ENCODE results near the gene MIF4GD. TPM values are rescaled to one million over a fixed set of nuclear protein-coding genes. Genes with fewer than 3 reads are reported as not detected.

The MIF4GD gene
- total and polyA plus RNA-seq, 10 of the 15 experiments (the other 5 are each of a cell fraction or from before 2014, with no cell fraction given), result 22.8 to 96.2 (median 60.1) TPM

DNA sequence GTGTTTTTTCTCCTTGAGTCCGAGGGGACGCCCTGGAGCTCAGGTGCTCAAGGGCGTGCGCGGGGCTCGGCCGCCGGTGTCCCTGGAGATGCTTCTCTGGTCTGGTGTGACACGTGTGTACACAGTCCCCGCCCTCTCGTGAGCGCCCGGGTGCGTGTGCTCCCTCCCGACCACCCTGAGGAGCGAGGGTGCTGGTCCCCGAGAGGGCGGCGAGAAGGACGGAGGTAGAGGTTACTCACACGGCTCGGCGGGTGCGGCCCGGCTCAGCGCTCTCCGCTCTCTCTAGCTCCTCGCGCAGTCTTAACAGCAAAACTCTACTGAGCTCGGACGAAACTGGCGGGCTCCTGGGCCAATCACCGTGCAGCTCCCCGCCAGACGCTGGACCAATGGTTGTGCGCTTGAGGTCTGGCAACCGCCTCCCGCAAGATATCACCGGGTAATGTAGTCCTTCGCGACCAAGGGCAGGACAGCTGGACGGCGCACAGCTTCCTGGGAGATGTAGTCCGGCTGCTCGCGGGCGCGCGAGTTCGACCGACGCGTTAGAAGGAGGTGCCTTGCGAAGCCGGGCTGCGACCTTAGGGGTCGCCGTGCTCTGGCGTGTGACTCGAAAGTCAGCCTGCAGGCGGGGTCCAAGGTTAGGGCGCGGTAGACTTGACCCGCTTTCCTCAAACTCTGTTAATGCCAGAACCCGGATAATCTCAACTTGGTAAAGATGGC is 18.2 kb upstream of the MIF4GD start, which contains the start of gene SLC25A19 (continued):
- TF ChIP-seq NFYB (IDR thresholded peaks at IDR 0.05; ENCODE audit: insufficient read depth, low read depth, low read length), result peak; percentile 86
- no peak for TF ChIP-seq EED (IDR thresholded peaks at IDR 0.05; ENCODE audit: low read depth)
- TF ChIP-seq, protein P1, sequence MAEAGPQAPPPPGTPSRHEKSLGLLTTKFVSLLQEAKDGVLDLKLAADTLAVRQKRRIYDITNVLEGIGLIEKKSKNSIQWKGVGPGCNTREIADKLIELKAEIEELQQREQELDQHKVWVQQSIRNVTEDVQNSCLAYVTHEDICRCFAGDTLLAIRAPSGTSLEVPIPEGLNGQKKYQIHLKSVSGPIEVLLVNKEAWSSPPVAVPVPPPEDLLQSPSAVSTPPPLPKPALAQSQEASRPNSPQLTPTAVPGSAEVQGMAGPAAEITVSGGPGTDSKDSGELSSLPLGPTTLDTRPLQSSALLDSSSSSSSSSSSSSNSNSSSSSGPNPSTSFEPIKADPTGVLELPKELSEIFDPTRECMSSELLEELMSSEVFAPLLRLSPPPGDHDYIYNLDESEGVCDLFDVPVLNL (IDR thresholded peaks at IDR 0.05; ENCODE audit: low read depth, low read length), result peak; percentile 71
- TF ChIP-seq SREBF2 (IDR thresholded peaks at IDR 0.05; ENCODE audit: low read length), result no peak
- TF ChIP-seq TCF7 (IDR thresholded peaks at IDR 0.05; ENCODE audit: borderline replicate concordance), result no peak
- TF ChIP-seq STAT3 (IDR thresholded peaks at IDR 0.05; ENCODE audit: low read depth, low read length), result no peak
- TF ChIP-seq, protein P2, sequence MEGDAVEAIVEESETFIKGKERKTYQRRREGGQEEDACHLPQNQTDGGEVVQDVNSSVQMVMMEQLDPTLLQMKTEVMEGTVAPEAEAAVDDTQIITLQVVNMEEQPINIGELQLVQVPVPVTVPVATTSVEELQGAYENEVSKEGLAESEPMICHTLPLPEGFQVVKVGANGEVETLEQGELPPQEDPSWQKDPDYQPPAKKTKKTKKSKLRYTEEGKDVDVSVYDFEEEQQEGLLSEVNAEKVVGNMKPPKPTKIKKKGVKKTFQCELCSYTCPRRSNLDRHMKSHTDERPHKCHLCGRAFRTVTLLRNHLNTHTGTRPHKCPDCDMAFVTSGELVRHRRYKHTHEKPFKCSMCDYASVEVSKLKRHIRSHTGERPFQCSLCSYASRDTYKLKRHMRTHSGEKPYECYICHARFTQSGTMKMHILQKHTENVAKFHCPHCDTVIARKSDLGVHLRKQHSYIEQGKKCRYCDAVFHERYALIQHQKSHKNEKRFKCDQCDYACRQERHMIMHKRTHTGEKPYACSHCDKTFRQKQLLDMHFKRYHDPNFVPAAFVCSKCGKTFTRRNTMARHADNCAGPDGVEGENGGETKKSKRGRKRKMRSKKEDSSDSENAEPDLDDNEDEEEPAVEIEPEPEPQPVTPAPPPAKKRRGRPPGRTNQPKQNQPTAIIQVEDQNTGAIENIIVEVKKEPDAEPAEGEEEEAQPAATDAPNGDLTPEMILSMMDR (IDR thresholded peaks at IDR 0.05 in 2 of 3, conservative IDR thresholded peaks at IDR 0.05 in 1 of 3; ENCODE audit: control insufficient read depth in 2 of 3, extremely low read depth in 1 of 3, insufficient read depth in 1 of 3, low read depth in 3 of 3, low read length in 3 of 3), result peak; percentile 30 to 60 (median 37); a peak in 4 of 6 replicates
- peak; percentile 51 for TF ChIP-seq RAD21 (IDR thresholded peaks at IDR 0.05; ENCODE audit: insufficient read depth, low read depth, low read length)
- TF ChIP-seq POLR2A (IDR thresholded peaks at IDR 0.05; ENCODE audit: low read depth, low read length), result peak; percentile 97
- TF ChIP-seq PAX5 (IDR thresholded peaks at IDR 0.05; ENCODE audit: borderline replicate concordance, low read depth, low read length), result peak; percentile 6; the same call in 1 of the 2 replicates
- 0 out of 2 replicates have a peak, but pooled peaks have one; percentile 44 for TF ChIP-seq LARP7 (IDR thresholded peaks at IDR 0.05)
- peak; percentile 87 for TF ChIP-seq MXI1 (IDR thresholded peaks at IDR 0.05; ENCODE audit: low read depth, low read length)
- TF ChIP-seq MYB (IDR thresholded peaks at IDR 0.05; ENCODE audit: borderline replicate concordance, low read depth, low read length), result no peak
- no peak for TF ChIP-seq SPI1 (IDR thresholded peaks at IDR 0.05; ENCODE audit: borderline replicate concordance, insufficient read depth, low read depth, low read length)
- TF ChIP-seq RCOR1 (conservative IDR thresholded peaks at IDR 0.05; ENCODE audit: low read depth, low read length), result no peak
- peak; percentile 77 for TF ChIP-seq NR2C1 (IDR thresholded peaks at IDR 0.05)
- TF ChIP-seq SMAD5 (IDR thresholded peaks at IDR 0.05; ENCODE audit: low read depth), result peak; percentile 69; the same call in 1 of the 2 replicates
- TF ChIP-seq, protein P3, sequence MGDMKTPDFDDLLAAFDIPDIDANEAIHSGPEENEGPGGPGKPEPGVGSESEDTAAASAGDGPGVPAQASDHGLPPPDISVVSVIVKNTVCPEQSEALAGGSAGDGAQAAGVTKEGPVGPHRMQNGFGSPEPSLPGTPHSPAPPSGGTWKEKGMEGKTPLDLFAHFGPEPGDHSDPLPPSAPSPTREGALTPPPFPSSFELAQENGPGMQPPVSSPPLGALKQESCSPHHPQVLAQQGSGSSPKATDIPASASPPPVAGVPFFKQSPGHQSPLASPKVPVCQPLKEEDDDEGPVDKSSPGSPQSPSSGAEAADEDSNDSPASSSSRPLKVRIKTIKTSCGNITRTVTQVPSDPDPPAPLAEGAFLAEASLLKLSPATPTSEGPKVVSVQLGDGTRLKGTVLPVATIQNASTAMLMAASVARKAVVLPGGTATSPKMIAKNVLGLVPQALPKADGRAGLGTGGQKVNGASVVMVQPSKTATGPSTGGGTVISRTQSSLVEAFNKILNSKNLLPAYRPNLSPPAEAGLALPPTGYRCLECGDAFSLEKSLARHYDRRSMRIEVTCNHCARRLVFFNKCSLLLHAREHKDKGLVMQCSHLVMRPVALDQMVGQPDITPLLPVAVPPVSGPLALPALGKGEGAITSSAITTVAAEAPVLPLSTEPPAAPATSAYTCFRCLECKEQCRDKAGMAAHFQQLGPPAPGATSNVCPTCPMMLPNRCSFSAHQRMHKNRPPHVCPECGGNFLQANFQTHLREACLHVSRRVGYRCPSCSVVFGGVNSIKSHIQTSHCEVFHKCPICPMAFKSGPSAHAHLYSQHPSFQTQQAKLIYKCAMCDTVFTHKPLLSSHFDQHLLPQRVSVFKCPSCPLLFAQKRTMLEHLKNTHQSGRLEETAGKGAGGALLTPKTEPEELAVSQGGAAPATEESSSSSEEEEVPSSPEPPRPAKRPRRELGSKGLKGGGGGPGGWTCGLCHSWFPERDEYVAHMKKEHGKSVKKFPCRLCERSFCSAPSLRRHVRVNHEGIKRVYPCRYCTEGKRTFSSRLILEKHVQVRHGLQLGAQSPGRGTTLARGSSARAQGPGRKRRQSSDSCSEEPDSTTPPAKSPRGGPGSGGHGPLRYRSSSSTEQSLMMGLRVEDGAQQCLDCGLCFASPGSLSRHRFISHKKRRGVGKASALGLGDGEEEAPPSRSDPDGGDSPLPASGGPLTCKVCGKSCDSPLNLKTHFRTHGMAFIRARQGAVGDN (IDR thresholded peaks at IDR 0.05), result peak; percentile 27; the same call in 1 of the 2 replicates
- peak; percentile 49 for TF ChIP-seq FOS (IDR thresholded peaks at IDR 0.05; ENCODE audit: borderline replicate concordance, extremely low read depth, insufficient read length)
- TF ChIP-seq HCFC1 (IDR thresholded peaks at IDR 0.05; ENCODE audit: low read length), result peak; percentile 98
